DOHH2 (cell line): ENCODE measurements around the gene P4HA2.

Experiments
- H3F3A ChIP-seq: fragments of 200-600 bp; sonication (generic), shearing (Covaris generic); 2 replicates; pipeline ENCODE4 v1.6.0; 2016; ENCODE audit warnings: antibody characterized with exemption, mild to moderate bottlenecking; ENCODE audit not compliant: control insufficient read depth, insufficient read depth
- H3K27ac ChIP-seq: fragments of 200-600 bp; sonication (generic); 2 replicates; pipeline ENCODE4 v1.5.1; 2014; ENCODE audit warnings: low read depth, mild to moderate bottlenecking, low read length, moderate library complexity
- H3K27me3 ChIP-seq: fragments of 200-600 bp; sonication (generic); 2 replicates; pipeline ENCODE4 v1.6.1; 2014; ENCODE audit warnings: mild to moderate bottlenecking, low read length, mixed read lengths; ENCODE audit not compliant: control insufficient read depth
- H3K36me3 ChIP-seq: fragments of 200-600 bp; sonication (generic); 2 replicates; pipeline ENCODE4 v1.6.1; 2014; ENCODE audit warnings: mild to moderate bottlenecking, low read length, moderate library complexity, mixed read lengths; ENCODE audit not compliant: control insufficient read depth
- H3K4me1 ChIP-seq: fragments of 200-600 bp; sonication (generic); 2 replicates; pipeline ENCODE4 v1.6.1; 2014; ENCODE audit warnings: mild to moderate bottlenecking, low read length, mixed read lengths; ENCODE audit not compliant: control insufficient read depth
- H3K4me2 ChIP-seq: fragments of 200-600 bp; sonication (generic); 2 replicates; pipeline ENCODE4 v1.6.0; 2014; ENCODE audit warnings: mild to moderate bottlenecking, low read length, moderate library complexity
- H3K4me3 ChIP-seq: fragments of 200-600 bp; sonication (generic); 2 replicates; pipeline ENCODE4 v1.5.1; 2014; ENCODE audit warnings: mild to moderate bottlenecking, low read length, mixed read lengths
- H3K79me2 ChIP-seq: fragments of 200-600 bp; sonication (generic); 2 replicates; pipeline ENCODE4 v1.6.1; 2014; ENCODE audit warnings: mild to moderate bottlenecking, low read length, mixed read lengths; ENCODE audit not compliant: control insufficient read depth
- H3K9me2 ChIP-seq: fragments of 200-600 bp; sonication (generic); replicated peaks from 2 replicates; pipeline ENCODE4 v1.6.1; 2014; ENCODE audit warnings: mild to moderate bottlenecking, low read length, mixed read lengths; ENCODE audit not compliant: control insufficient read depth
- H3K9me3 ChIP-seq: fragments of 200-600 bp; sonication (generic); 2 replicates; pipeline ENCODE4 v1.6.1; 2014; ENCODE audit warnings: antibody characterized with exemption, low read length, mixed read lengths; ENCODE audit not compliant: control insufficient read depth, insufficient read depth
- H4K20me1 ChIP-seq: fragments of 200-600 bp; sonication (generic); 2 replicates; pipeline ENCODE4 v1.6.0; 2014; ENCODE audit warnings: low read depth, mild to moderate bottlenecking, antibody characterized with exemption, low read length, moderate library complexity; ENCODE audit not compliant: control insufficient read depth, insufficient read depth
- EZH2phosphoT487 ChIP-seq: fragments of 200-600 bp; sonication (generic); IDR thresholded peaks from 2 replicates; pipeline ENCODE4 v1.6.1; 2017; ENCODE audit warnings: borderline replicate concordance, mild to moderate bottlenecking, antibody characterized with exemption, low read length, moderate library complexity, mixed read lengths
- TF ChIP-seq, protein P1 (sequence below): fragments of 200-600 bp; sonication (generic); IDR thresholded peaks from one replicate; pipeline ENCODE4 v1.5.1; 2014; ENCODE audit warnings: antibody characterized with exemption, mild to moderate bottlenecking, low read depth, low read length; ENCODE audit not compliant: poor library complexity, severe bottlenecking

Gene P4HA2

DNA sequence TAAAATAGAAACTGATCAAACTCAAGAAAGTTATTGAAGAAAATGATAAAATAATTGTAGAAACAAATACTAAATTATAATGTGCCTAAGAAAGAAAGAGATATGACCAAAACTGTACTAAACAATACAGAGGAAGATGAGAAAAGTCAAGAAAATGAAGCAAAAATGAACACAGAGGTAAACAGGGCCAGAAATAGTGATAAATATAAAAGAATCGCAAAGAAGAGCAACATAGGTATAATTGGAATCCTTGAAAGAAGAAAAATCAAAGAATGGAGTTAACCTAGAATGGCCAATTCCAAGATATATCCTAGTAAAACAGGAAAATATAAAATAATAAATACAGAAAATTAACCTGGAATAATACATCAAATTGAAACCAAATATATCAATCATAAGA is 84.5 kb downstream of the P4HA2 start:
- no peaks in the 10 kb centered on the region for H3K9me2 ChIP-seq
- no peak overlapping the region for H3K4me2 ChIP-seq
- no peaks in the 10 kb centered on the region for H4K20me1 ChIP-seq
- H3K9me3 ChIP-seq = no peaks in the 10 kb centered on the region
- TF ChIP-seq, protein P1, sequence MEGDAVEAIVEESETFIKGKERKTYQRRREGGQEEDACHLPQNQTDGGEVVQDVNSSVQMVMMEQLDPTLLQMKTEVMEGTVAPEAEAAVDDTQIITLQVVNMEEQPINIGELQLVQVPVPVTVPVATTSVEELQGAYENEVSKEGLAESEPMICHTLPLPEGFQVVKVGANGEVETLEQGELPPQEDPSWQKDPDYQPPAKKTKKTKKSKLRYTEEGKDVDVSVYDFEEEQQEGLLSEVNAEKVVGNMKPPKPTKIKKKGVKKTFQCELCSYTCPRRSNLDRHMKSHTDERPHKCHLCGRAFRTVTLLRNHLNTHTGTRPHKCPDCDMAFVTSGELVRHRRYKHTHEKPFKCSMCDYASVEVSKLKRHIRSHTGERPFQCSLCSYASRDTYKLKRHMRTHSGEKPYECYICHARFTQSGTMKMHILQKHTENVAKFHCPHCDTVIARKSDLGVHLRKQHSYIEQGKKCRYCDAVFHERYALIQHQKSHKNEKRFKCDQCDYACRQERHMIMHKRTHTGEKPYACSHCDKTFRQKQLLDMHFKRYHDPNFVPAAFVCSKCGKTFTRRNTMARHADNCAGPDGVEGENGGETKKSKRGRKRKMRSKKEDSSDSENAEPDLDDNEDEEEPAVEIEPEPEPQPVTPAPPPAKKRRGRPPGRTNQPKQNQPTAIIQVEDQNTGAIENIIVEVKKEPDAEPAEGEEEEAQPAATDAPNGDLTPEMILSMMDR = no peak
- TF ChIP-seq EZH2phosphoT487 = no peak
- H3K27me3 ChIP-seq = peaks cover 9% of the 10 kb centered on the region
- H3K27ac ChIP-seq = no peak overlapping the region
- H3K36me3 ChIP-seq = no peaks in the 10 kb centered on the region
- H3K79me2 ChIP-seq = no peaks in the 10 kb centered on the region
- H3K4me1 ChIP-seq = no peaks in the 10 kb centered on the region
- H3K4me3 ChIP-seq = no peak overlapping the region
- H3F3A ChIP-seq = no peaks in the 10 kb centered on the region

DNA sequence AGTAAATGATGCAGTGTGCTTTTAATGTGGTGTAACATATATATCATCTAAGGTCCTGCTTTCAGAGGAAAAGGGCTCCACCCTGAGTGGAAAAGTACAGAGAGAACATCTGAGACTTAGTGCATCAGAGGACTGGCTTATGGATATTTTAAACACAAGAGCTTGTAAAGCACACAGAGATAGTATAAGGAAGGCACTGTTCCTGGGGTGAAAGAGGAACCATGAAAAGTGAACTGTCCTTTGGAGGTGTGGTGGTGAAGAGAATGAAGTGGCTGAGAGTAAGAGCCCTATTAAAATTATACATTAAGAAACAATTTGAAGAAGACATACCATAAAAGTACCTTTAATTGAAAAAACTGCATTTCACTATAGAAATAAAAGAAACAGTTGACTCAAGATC is 85.2 kb downstream of the P4HA2 start:
- Histone ChIP-seq H3K4me3 (no peak overlapping the region), H3K27ac (no peak overlapping the region), H3K79me2 (no peaks in the 10 kb centered on the region), H3K4me1 (no peaks in the 10 kb centered on the region), H4K20me1 (no peaks in the 10 kb centered on the region), H3K9me2 (no peaks in the 10 kb centered on the region), H3F3A (no peaks in the 10 kb centered on the region), H3K27me3 (peaks cover 4% of the 10 kb centered on the region), H3K36me3 (no peaks in the 10 kb centered on the region), H3K9me3 (no peaks in the 10 kb centered on the region), H3K4me2 (no peak overlapping the region)
- TF ChIP-seq, protein P1 = no peak
- no peak for TF ChIP-seq EZH2phosphoT487
